KBM-7 (cell line): ENCODE data around the gene CAPZA2.

Source experiments
- DNase-seq: peaks from one replicate; pipeline ENCODE4 v3.0.0-alpha.2; 2015
- in situ Hi-C: fragments of 300-500 bp; cut with MboI; formaldehyde crosslinking; loops from 2 replicates; pipeline ENCODE4 v1.14.3; 2020; ENCODE audit warnings: low sequenced_read_pairs, low pct_unique_long_range_greater_than_20kb, mixed read lengths

The CAPZA2 gene

GRCh38 chr7:116854132-116854531 lies 8.3 kb upstream of the CAPZA2 start:
- DNase-seq, result no peak
- in situ Hi-C loops, result no loop called here

- in situ Hi-C loops, result no loop called here
- no peak for DNase-seq
These were observed 5.3 kb upstream of the CAPZA2 start for GRCh38 chr7:116857052-116857451.

GRCh38 chr7:116859323-116859722 lies 3.1 kb upstream of the CAPZA2 start:
- DNase-seq, result no peak
- in situ Hi-C loops, result no loop called here

GRCh38 chr7:116861717-116862116 lies 670 bp upstream of the CAPZA2 start:
- no peak for DNase-seq
- in situ Hi-C loops, result no loop called here

GRCh38 chr7:116862951-116863670 lies 724 bp downstream of the CAPZA2 start:
- peak; percentile 52 for DNase-seq
- in situ Hi-C loops, result no loop called here

- peak; percentile 16 for DNase-seq
- in situ Hi-C loops, result no loop called here
These were observed 1.6 kb downstream of the CAPZA2 start for GRCh38 chr7:116863936-116864500.

- in situ Hi-C loops, result no loop called here
These were observed 8.8 kb downstream of the CAPZA2 start for GRCh38 chr7:116871061-116871700.

GRCh38 chr7:116872026-116872425 lies 9.6 kb downstream of the CAPZA2 start:
- in situ Hi-C loops, result no loop called here
- DNase-seq, result no peak

More at GRCh38 chr7:116871061-116871700, 8.8 kb downstream of the CAPZA2 start:
- DNase-seq, result no peak

GRCh38 chr7:116873619-116874018 lies 11.2 kb downstream of the CAPZA2 start:
- DNase-seq, result no peak
- in situ Hi-C loops, result no loop called here

- in situ Hi-C loops, result no loop called here
- peak; percentile 20 for DNase-seq
These were observed 14.5 kb downstream of the CAPZA2 start for GRCh38 chr7:116876664-116877442.

GRCh38 chr7:116877443-116878217 lies 15.2 kb downstream of the CAPZA2 start:
- in situ Hi-C loops, result no loop called here
- DNase-seq, result no peak

GRCh38 chr7:116884691-116885090 lies 22.3 kb downstream of the CAPZA2 start:
- in situ Hi-C loops, result no loop called here

GRCh38 chr7:116885724-116886123 lies 23.3 kb downstream of the CAPZA2 start:
- no peak for DNase-seq
- in situ Hi-C loops, result no loop called here

More at GRCh38 chr7:116884691-116885090, 22.3 kb downstream of the CAPZA2 start:
- DNase-seq, result no peak

GRCh38 chr7:116886543-116887156 lies 24.3 kb downstream of the CAPZA2 start:
- DNase-seq, result no peak
- in situ Hi-C loops, result no loop called here

GRCh38 chr7:116888895-116889294 lies 26.5 kb downstream of the CAPZA2 start:
- no peak for DNase-seq
- in situ Hi-C loops, result no loop called here

GRCh38 chr7:116895849-116896248 lies 33.5 kb downstream of the CAPZA2 start:
- in situ Hi-C loops, result no loop called here
- DNase-seq, result no peak

GRCh38 chr7:116897661-116898060 lies 35.3 kb downstream of the CAPZA2 start:
- no peak for DNase-seq
- in situ Hi-C loops, result no loop called here

GRCh38 chr7:116899308-116899707 lies 36.9 kb downstream of the CAPZA2 start:
- DNase-seq, result no peak
- in situ Hi-C loops, result no loop called here

- in situ Hi-C loops, result no loop called here
- no peak for DNase-seq
These were observed 38.8 kb downstream of the CAPZA2 start for GRCh38 chr7:116901143-116901542.
